ACC112 (cell line): ENCODE measurements around the gene ITK.

ENCODE experiments used
- H2AFZ ChIP-seq: fragments of 200-600 bp; sonication (generic); one replicate; pipeline ENCODE4 v1.6.0; 2017; ENCODE audit warnings: antibody characterized with exemption, low read length; ENCODE audit not compliant: unreplicated experiment
- H3K27ac ChIP-seq: fragments of 200-600 bp; sonication (generic); 2 replicates; pipeline ENCODE4 v1.5.1; 2014; ENCODE audit warnings: low read depth, mild to moderate bottlenecking, antibody characterized with exemption, low read length, moderate library complexity
- H3K27me3 ChIP-seq: fragments of 200-600 bp; sonication (generic); 2 replicates; pipeline ENCODE4 v1.6.1; 2014; ENCODE audit warnings: mild to moderate bottlenecking, antibody characterized with exemption, low read length, moderate library complexity, mixed read lengths; ENCODE audit not compliant: insufficient read depth
- H3K36me3 ChIP-seq: fragments of 200-600 bp; sonication (generic); 2 replicates; pipeline ENCODE4 v1.6.1; 2016; ENCODE audit warnings: mild to moderate bottlenecking, antibody characterized with exemption, low read length, moderate library complexity, mixed read lengths; ENCODE audit not compliant: insufficient read depth
- H3K4me1 ChIP-seq: fragments of 200-600 bp; sonication (generic); one replicate; pipeline ENCODE4 v1.6.1; 2016; ENCODE audit warnings: low read length, mixed read lengths; ENCODE audit not compliant: insufficient read depth, unreplicated experiment, control insufficient read depth
- H3K4me3 ChIP-seq: fragments of 200-600 bp; sonication (generic); 2 replicates; pipeline ENCODE4 v1.5.1; 2014; ENCODE audit warnings: mild to moderate bottlenecking, low read depth, low read length
- H3K79me2 ChIP-seq: fragments of 200-600 bp; sonication (generic); one replicate; pipeline ENCODE4 v1.6.0; 2016; ENCODE audit warnings: low read length; ENCODE audit not compliant: control insufficient read depth, unreplicated experiment, insufficient read depth

The ITK gene

DNA sequence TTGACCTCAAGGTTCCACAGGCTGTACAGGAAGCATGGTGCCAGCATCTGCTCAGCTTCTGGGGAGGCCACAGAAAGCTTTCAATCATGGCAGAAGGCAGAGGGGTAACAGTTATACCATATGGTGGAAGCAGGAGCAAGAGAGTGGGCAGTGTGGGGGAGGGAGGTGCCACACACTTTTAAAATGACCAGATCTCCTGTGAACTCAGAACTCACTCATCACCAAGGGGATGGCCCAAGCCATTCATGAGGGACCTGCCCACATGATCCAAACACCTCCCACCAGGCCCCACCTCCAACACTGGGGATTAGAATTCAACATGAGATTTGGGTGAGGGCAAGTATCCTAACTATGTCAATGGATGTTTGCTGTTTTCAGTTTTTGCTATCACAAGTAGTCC, 101.5 kb downstream of the ITK start:
- Histone ChIP-seq H3K36me3 (no peaks in the 10 kb centered on the region), H3K27me3 (no peaks in the 10 kb centered on the region), H3K4me1 (peaks cover 7% of the 10 kb centered on the region), H3K79me2 (no peaks in the 10 kb centered on the region), H3K4me3 (no peak overlapping the region), H2AFZ (no peak overlapping the region), H3K27ac (no peak overlapping the region)

DNA sequence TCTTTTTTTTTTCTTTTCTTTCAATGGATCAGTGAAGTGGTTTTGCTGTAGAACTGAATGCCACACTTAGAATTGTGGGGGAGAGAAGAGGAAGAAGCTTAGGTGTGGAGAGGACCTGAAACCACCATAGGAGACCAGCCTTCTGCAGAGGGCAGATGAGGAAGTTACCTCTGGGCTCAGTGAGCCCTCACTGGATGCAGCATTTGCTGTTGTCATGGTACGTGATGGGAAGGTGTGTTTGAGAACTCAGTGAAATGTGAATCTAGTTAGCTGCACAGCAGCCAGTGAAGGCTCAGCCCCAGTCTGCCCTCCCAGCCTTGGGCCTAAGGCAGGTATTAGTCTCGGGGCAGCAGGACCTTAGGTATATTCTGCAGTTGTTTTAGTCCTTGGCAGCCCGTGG, 102.8 kb downstream of the ITK start:
- H3K4me1 ChIP-seq, result peaks cover 7% of the 10 kb centered on the region
- no peak overlapping the region for H2AFZ ChIP-seq
- no peaks in the 10 kb centered on the region for H3K27me3 ChIP-seq
- H3K27ac ChIP-seq, result no peak overlapping the region
- H3K79me2 ChIP-seq, result no peaks in the 10 kb centered on the region
- H3K36me3 ChIP-seq, result no peaks in the 10 kb centered on the region
- no peak overlapping the region for H3K4me3 ChIP-seq

DNA sequence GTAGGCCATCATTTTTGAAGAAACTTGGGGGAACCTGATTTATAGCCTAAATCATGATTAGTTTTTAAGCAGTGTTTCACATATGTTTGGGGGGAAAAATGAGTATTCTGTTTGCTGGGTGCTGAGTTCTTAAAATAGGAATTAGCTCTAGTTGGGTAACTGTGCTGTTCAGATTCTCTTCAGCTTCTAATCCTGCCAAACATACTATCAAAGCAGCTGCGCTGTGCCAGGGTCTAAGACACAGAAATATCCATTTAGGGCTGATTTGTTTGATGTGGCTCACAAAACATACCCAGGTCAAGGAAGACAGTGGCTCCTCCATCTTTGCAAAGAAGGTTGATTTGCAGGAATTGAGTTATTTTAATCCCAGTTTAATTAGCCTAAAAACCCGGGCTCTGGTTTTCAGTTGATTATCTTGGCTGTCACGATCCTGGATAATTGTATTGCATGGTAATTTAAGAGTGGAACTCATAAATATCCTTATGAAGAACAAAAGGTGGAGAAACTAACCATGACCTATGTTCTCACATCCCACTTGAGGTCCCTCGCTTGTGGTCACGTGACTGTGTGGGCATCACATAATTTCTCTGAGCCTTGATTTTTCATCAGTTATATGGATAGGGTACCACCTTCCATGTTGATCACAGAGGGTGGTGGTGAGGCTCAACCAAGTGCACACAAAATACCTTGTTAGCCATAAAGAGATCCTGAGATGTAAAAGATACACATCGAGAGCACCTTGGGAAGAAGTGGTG, 104.0 kb downstream of the ITK start:
- Histone ChIP-seq H3K36me3 (no peaks in the 10 kb centered on the region), H3K79me2 (no peaks in the 10 kb centered on the region), H3K4me3 (no peak overlapping the region), H3K27ac (no peak overlapping the region), H3K4me1 (peaks cover 7% of the 10 kb centered on the region), H2AFZ (no peak overlapping the region), H3K27me3 (no peaks in the 10 kb centered on the region)

DNA sequence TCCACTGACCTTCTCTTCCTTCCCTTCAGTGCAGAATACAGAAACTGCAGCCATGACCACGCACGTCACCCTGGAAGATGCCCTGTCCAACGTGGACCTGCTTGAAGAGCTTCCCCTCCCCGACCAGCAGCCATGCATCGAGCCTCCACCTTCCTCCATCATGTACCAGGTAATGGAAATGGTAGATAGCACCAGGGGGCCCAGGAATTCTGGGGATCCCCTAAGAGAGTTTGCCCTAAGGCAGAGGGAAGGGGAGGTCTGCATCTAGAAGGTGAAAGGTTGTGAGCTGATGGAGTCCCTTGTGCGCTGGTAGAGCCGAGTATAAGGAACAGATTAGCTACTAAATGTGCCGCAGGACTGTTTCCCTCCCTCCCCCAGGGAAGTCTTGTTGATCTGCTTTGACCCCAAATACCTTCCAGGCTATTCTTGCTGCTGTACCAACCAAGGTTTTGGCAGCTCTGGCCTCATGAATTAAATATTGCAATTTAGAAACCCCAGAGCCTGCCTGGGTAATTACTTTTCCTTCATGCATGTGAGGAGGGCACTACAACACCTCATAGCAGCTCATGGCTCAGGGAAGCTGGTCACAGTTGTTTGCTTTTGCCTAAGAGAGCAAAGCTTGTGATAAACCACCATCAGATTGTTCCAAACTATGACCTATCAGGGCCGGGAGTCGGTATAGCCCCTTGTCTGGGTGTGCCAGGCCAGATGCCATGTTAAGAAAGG, 104.8 kb downstream of the ITK start:
- Histone ChIP-seq H3K79me2 (no peaks in the 10 kb centered on the region), H3K36me3 (no peaks in the 10 kb centered on the region), H3K27ac (no peak overlapping the region), H3K4me3 (no peak overlapping the region), H2AFZ (no peak overlapping the region), H3K27me3 (no peaks in the 10 kb centered on the region), H3K4me1 (peaks cover 9% of the 10 kb centered on the region)

DNA sequence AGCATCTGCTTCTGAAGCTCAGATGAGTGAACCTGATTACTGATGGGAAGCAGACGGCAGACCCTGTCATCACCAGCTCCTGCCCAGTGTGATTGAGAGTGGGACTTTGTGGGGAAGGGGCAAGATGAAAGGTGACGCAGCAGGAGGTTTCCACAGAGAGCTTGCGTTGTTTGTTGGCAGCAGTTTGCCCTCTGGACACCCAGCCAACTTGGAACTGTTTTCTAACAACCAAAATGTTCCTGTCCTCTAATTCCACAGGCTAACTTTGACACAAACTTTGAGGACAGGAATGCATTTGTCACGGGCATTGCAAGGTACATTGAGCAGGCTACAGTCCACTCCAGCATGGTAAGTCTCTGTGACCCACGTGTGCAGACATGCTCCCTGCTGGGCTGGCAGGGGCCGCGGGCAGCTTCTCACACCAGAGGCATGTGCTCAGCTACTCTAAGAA, 106.1 kb downstream of the ITK start:
- Histone ChIP-seq H2AFZ (no peak overlapping the region), H3K36me3 (no peaks in the 10 kb centered on the region), H3K4me1 (peaks cover 12% of the 10 kb centered on the region), H3K79me2 (no peaks in the 10 kb centered on the region), H3K27me3 (no peaks in the 10 kb centered on the region), H3K4me3 (no peak overlapping the region), H3K27ac (no peak overlapping the region)

DNA sequence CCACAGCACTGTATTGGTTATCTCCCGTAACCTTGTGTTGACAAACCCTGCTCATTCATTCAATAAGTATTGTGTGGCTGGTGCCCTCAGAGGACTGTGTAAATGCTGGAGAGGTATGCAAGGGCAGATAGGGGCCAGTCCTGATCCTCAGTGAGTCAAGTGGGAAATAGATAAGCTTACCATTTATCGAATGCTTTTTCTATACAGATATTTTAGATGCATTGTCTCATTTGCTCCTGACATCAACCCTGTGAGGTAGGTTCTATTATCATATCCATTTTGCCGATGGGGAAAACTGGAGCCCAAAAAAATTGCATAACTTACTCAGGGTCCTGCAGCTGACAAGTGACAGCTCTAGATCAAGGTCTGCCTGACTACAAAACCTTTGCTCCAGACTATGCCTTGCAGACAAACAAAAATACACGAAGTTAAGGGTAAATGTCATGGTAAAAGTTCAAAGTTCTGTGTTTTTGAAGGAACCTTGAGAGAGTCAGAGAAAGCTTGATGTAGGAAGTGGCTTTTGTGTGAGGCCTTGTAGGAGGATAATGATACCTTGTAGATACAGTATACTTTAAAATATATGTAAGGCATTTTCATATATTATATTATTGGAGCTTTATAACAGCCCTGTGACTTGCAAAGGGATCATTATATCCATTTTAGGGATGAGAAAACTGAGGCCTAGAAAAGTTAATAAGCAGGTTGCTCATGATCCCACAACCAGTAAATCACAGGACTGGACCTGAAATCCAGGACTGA, 107.9 kb downstream of the ITK start:
- Histone ChIP-seq H3K4me3 (no peak overlapping the region), H3K27ac (no peak overlapping the region), H3K27me3 (no peaks in the 10 kb centered on the region), H2AFZ (no peak overlapping the region), H3K4me1 (peaks cover 12% of the 10 kb centered on the region), H3K36me3 (no peaks in the 10 kb centered on the region), H3K79me2 (no peaks in the 10 kb centered on the region)

DNA sequence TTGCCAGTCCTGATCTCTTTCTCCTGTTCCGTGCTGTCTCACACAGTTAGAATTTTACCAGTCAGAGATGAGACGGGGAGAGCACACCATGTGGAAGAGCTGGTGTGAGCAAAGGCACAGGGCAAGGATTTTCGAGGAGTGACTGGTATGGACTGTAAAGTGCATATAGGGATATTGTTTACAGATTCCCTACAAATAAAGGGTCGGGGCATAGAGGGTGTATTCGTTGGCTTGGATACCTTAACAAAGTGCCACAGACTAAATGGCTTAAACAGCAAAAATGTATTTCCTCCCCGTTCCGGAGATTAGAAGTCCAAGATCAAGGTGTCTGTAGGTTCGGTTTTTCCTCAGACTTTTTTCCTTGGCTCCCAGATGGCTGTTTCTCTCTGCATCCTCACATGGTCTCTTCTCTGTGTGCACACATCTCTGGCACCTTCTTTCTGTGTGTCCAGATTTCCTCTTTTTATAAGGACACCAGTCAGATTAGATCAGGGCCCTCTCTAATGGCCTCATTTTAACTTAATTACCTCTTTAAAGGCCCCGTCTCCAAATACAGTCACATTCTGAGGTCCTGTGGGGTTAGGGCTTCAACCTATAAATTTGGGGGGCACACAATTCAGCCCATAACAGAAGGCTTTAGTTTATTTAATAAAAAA, 108.7 kb downstream of the ITK start:
- no peaks in the 10 kb centered on the region for H3K27me3 ChIP-seq
- no peak overlapping the region for H3K27ac ChIP-seq
- H3K4me3 ChIP-seq, result no peak overlapping the region
- H3K79me2 ChIP-seq, result no peaks in the 10 kb centered on the region
- H3K4me1 ChIP-seq, result peaks cover 12% of the 10 kb centered on the region
- H2AFZ ChIP-seq, result no peak overlapping the region
- H3K36me3 ChIP-seq, result no peaks in the 10 kb centered on the region

DNA sequence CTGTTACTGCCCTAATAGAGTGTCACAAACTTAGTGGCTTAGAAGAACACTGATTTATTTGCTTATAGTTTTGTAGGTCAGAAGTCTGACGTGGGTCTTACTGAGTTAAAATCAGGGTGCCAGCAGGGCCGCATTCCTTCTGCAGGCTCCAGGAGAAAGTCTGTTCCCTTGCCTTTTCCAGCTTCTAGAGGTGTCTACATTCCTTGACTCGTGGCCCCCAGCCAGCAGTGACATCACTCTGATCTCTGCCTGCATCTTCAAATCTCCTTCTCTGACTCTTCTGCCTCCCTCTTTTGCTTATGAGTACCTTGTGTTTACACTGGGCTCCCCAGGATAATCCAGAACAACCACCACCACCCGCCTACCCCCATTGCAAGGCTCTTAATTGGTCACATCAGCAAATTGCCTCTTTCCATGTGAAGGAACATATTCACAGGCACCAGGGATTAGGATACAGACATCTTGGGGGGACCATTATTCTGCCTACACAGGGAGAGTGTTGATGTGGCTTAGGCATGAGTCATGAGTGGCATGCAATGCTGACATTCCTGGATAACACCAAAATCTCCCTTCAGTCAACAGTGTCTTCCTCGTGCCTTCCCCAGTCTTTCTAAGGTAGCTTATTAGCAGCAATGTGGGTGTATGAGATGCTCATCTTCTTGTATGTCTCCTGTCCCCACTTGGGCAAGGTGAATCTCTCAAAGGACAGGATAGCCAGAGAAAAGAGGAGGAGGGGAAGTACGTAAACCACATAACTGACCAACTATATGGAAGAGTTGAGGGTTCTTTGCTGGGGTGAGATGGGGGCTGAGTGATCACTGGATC, 109.7 kb downstream of the ITK start:
- no peak overlapping the region for H3K27ac ChIP-seq
- H3K36me3 ChIP-seq, result no peaks in the 10 kb centered on the region
- H3K27me3 ChIP-seq, result no peaks in the 10 kb centered on the region
- no peak overlapping the region for H3K4me3 ChIP-seq
- peaks cover 12% of the 10 kb centered on the region for H3K4me1 ChIP-seq
- no peak overlapping the region for H2AFZ ChIP-seq
- no peaks in the 10 kb centered on the region for H3K79me2 ChIP-seq

DNA sequence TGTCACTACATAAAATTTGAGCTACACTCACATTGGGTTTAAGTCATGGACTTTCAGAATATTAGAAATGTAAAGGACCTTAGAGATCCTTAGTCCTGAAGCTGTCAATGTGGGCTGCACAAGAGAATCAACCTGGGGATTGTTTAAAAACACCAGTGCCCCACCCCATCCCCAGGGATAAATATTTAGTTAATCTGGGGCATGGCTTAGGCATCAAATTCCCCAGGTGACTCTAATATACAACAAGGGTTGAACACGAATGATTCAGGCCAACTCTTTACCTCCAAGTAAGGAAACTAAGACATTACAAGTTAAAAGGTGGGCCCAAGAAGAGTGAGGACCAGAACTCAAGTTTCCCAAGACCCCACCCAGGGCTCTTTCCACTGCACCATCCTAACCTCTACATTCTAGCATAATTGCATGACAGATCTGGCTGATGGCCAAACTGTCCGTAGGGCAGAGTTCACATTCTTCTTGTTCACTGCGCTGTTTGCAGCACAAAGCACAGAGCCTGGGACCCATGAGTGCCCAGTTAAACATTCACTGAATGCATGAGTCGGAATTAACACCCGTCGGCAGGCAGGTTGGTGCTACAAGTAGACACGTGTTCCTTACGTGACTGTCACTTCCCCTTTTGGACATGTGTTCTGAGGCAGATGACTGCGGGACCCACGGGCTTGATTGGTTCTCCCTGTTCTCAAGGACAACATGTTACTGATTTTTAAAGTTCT, 110.5 kb downstream of the ITK start:
- no peak overlapping the region for H2AFZ ChIP-seq
- peaks cover 12% of the 10 kb centered on the region for H3K4me1 ChIP-seq
- H3K36me3 ChIP-seq, result no peaks in the 10 kb centered on the region
- no peak overlapping the region for H3K4me3 ChIP-seq
- no peaks in the 10 kb centered on the region for H3K27me3 ChIP-seq
- H3K79me2 ChIP-seq, result no peaks in the 10 kb centered on the region
- no peak overlapping the region for H3K27ac ChIP-seq
